Amniotic stem cell (primary cell): ENCODE data around the gene RYR2.
"Not testable (repeated sequence)": the region's sequence is repeated elsewhere in the genome, so short reads cannot be mapped to it uniquely, and the experiment has no call there.

Source experiments
- DNase-seq: peaks from one replicate; lab custom pipeline; 2025; lab: John Stamatoyannopoulos, UW

RYR2 gene

DNA sequence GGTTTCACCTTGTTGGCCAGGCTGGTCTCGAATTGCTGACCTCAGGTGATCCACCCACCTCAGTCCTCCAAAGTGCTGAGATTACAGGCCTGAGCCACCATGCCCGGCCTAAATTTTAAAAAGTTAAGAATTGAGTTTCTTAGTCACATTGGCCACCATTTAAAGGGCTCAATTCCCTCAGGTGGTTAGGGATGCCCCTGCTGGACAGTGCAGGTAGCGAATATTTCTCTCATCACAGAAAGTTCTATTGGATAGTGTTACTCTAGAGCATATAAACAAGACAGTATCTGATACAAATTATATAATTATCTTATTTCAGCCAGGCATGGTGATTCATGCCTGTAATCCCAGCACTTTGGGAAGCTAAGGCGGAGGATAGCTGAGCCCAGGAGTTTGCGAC lies 528.5 kb downstream of the RYR2 start:
- no peak for DNase-seq

DNA sequence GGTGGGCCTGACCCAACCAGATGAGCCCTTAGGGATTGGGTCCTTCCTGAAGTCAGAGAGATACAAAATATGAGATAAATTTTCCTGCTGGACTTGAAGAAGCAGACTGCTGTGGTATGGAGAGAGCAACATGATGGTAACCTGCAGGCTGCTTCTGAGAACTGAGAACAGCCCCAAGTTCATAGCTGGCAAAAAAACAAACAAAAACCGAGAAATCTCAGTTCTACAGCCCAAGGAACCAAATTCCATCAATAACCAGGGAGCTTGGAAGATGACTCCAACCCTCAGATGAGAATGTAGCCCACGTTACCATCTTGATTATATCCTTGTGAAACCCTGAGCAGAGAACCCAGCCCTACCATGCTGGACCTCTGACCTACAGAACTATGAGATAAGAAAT lies 532.6 kb downstream of the RYR2 start:
- DNase-seq, result no peak

DNA sequence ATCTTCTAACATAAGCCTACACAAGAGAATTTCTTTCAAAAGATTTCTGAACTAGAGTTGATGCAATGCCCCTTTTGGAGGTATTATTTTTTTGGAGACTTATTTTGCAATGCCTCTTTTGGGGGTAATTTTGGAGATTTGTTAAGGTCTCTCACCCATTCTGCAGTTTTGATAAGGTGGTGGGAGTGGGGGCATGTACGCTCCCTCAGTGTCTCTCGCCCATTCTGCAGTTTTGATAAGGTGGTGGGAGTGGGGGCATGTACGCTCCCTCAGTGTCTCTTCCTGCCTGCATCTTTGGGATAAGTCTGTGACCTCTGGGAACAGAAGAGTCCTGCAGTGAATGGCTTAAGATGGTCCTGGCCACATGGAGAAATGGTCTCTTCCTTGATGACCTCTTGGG lies 536.6 kb downstream of the RYR2 start:
- no peak for DNase-seq

DNA sequence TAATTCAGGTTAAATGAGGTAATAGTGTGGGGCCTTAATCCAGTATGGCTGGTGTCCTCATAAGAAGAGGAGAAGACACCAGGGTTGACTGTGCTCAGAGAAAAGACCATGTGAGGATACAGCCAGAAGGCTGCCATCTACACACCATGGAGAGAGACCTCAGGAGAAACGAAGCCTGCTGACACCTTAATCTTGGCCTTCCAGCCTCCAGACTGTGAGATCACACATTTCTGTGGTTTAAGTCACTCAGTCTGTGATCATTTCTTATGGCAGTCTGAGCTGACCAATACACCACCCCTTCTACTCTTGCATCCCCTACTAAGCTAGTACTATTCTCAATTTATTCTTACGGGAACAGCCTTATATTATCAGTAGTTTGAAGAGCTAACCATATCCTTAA lies 538.7 kb downstream of the RYR2 start:
- no peak for DNase-seq

DNA sequence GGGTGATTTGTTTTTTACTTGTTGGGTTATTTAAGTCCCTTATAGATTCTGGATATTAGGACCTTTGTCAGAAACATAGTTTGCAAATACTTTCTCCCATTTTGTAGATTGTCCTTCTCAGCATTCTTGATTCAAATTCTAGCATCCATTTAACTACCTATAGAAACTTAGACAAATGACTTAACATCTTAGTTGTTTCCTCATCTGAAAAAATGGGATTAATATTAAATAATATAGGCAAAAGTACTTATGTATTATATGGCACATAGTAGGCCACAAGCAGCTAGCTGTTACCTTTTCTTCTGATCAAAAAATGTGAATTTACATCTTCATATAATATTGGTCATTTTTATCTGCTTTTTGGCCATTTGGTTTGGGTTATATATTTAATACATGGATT lies 541.3 kb downstream of the RYR2 start:
- DNase-seq, result no peak

DNA sequence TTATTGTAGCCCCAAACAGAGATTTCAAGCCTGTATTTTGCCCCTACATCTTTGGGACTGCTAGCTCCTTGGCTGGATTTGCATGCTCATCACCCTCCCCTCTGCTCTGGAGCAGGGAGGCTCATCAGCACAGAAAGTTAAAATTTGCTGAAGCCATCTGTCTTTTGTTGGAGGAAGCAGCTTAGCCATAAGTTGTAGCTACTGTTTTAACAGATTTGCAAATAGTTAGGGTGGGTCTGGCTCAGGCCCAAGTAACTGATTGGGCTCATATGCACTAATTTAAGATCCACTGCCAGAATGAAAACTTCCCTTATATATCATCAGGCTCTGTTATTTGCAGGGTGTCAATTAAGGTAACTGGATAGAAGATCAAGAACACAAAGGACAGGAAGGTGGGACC lies 541.8 kb downstream of the RYR2 start:
- no peak for DNase-seq

DNA sequence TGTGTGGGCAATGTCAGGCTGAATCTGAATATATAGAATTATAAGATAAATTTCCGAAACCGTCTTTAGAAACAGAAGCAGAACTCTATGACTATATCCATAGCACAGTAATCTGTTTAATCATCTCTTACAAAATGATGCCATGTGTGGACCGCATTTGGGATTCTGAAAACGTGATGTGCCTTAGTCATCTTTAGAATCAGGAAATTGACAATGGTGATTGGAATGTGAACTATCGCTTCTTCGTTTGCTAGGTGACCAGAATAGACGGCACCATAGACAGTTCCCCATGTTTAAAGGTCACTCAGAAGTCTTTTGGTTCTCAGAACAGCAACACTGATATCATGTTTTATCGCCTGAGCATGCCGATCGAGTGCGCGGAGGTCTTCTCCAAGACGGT lies 548.4 kb downstream of the RYR2 start:
- no peak for DNase-seq

DNA sequence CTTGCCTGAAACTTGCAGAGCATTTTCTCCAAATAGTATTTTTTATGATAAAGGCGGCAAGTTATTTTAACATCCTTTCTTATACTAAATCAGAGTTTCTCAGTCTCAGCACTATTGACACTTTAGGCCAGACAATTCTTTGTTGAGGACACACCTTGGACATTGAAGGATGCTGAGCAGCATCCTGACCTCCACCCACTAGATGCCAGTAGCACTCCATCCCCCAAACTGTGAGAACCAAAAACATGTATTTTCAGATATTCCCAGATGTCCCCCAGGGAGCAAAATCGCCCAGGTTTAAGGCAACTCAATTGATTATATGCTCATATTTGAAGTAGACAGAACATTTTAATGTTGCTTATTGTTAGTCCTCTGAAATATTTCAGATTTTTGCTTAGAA lies 549.4 kb downstream of the RYR2 start:
- DNase-seq, result no peak

DNA sequence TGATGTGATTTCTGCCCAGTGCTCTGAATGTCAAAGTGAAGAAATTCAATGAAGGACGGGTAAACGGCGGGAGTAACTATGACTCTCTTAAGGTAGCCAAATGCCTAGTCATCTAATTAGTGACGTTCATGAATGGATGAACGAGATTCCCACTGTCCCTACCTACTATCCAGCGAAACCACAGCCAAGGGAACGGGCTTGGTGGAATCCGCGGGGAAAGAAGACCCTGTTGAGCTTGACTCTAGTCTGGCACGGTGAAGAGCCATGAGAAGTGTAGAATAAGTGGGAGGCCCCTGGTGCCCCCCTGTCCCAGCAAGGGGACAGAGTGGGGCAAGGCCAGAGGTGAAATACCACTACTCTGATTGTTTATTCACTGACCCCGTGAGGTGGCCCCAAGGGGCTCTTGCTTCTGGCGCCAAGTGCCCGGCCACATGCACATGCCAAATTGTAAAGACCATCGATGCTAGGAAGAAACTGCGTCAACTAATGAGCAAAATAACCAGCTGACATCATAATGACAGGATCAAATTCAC lies 561.1 kb downstream of the RYR2 start:
- DNase-seq, result not testable (repeated sequence)

DNA sequence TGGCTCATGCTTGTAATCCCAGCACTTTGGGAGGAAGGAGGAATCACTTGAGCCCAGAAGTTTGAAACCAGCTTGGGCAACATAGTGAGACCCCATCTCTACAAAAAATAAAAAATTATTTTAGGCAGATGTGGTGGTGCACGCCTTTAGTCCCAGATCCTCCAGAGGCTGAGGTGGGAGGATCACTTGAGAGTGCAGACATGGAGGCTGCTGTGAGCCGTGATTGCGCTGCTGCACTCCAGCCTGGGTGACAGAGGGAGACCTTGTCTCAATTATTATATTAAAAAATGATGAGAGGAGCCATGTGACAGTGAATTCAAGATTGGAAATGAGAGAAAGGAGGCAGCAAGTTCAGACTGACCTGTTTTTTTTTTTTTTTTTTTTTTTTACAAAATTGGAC lies 566.4 kb downstream of the RYR2 start:
- no peak for DNase-seq

DNA sequence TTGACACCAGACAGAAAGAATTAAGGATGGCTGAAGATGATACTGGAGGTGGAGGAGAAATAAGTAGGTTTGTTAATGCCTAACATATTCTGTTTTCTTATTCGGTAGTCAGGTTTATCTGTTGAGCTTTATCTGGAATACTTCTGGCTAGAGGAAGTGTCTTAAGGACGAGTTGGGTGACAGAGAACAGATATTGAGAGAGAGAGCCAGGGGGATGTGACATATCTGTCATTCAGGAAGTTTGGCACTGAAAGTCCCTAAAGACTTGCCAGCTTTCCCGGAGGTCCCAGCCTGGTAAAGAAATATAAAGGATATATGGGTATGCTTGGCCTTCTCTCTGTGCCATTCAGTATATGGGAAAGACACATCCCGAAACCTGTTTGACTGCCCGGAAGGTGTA lies 568.2 kb downstream of the RYR2 start:
- no peak for DNase-seq

DNA sequence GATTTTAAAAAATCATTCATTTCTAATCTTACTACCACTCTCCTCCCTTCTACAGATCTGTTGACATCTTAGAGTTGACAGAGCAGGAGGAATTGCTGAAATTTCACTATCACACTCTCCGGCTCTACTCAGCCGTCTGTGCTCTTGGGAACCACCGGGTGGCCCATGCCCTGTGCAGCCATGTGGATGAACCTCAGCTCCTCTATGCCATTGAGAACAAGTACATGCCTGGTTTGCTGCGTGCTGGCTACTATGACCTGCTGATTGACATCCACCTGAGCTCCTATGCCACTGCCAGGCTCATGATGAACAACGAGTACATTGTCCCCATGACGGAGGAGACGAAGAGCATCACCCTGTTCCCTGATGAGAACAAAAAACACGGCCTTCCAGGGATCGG lies 572.0 kb downstream of the RYR2 start:
- no peak for DNase-seq

DNA sequence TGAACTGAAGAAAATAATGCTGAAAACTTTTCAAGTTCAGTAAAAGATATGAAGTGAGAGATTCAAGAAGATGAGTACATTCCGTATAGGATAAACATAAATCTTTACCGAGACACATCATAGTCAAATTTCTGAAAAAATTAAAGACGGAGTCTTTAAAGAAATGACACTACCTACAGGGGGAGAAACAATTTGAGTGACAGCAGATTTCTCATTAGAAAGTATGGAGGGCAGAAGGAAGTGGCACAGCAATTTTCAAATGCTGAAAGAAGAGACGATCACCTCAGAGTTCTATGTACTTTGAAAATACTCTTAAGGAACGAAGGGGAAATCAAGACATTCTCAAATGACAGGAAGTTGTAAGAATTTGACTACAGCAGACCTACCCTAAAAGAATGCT lies 577.6 kb downstream of the RYR2 start:
- no peak for DNase-seq

DNA sequence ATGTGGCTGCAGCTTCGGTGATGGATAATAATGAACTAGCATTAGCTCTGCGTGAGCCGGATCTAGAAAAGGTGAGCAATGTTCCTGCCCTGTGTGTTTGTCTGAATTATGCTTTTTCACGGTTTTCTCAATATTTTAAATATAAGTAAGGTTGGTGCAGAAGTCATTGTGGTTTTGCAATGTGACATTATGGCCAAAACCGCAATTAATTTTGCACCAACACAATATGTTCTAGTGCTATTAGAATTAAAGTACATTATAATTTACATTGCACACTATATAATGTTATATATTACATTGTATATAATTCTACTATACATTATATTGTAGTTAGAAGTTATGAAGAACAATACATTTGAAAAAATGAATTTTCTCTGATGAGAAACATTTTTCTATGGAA lies 592.9 kb downstream of the RYR2 start:
- DNase-seq, result no peak

DNA sequence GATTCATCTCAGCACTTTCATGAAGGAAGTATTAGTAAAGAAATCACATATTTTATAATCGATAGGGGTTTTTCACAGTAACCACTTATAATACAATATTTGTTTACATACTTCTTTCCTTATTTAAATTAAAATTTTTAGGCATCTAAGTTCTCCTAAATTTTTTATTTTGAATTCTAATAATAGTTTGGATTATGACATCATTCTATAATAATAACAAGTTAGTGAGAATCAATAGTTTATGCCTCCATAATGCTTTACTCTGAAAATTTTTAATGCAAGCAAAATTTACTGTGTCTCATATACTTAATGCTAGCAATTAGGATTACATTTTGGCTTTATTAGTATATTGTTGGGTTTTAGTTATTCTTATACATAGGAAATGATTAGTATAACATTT lies 596.6 kb downstream of the RYR2 start:
- DNase-seq, result no peak

DNA sequence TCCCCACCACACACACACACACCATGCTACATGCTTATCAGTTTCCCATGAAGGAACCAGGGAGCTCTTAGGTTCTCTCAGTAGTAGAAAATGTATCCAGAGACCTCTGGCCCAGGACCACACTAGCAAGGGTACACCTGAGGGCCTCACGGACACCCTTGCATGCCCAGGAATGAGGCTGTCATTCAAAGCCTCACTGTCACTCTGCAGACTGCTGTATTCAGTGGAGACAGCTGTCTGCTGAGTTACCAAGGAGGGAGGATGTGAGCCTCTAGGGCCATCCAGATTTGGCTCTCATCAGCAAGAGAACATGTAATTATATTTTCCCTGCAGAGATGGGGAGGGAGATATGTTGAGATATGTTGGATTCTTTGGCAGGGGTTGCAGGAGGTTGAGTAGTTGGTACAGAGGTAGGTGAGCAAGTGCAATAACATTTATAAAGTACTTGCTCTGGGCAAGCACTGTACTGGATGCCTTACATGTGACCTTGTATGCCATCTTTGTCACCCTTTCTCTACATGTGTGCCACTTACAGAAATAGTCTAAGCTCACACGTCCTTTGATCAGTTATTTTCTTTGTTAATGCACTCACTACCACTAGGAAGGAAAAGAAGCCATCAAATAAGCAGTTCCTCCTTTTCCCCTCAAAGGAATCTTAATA lies 598.2 kb downstream of the RYR2 start:
- no peak for DNase-seq

DNA sequence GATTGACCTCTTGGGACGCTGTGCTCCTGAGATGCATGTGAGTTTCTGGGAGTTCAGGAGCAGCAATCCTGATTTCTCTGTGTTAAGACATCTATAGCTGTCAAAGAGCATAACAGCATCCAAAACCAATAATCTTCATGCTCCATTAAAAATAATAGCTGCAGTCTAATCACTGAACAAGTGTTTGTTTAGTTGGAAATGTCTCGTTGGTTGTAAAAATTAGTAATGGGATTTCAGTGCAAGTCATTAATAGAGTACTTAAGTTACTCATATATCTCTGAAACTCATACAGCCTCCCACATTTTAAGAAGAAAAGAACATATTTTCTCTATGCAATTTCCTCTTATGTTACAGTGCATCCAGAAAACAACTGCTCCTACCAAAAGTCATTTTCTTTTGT lies 599.0 kb downstream of the RYR2 start:
- no peak for DNase-seq

DNA sequence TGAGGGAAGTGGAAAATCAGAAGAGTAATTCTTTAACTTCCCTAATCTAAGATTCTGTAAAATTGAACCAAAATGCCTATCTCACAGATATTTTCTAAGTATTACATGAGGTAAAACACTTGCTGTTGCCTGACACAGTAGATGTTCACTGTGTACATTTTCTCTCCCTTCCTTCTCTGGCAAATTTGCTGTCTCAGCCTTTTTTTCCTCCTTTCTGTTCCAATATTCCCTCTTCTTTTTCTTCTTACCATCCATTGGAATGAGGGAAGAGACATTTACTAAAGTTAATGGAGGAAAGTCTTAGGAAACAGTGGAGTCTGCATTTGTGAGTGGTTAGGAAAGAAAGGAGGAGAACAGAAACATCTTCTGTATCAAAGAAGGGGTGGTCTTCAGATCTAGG lies 608.8 kb downstream of the RYR2 start:
- DNase-seq, result no peak

DNA sequence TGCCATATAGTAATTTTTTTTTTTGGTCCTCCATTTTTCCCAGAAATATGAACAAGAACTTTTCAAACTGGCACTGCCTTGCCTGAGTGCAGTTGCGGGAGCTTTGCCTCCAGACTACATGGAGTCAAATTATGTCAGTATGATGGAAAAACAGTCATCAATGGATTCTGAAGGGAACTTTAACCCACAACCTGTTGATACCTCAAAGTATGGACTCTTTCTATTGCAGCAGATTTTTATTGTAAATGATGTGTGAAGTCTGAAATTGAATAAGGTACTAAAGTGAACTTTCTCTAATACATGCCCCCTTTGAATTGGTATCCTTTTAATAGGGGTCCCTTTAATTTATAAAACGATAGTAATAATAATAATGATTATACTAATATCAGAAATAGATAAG lies 613.8 kb downstream of the RYR2 start:
- DNase-seq, result no peak

DNA sequence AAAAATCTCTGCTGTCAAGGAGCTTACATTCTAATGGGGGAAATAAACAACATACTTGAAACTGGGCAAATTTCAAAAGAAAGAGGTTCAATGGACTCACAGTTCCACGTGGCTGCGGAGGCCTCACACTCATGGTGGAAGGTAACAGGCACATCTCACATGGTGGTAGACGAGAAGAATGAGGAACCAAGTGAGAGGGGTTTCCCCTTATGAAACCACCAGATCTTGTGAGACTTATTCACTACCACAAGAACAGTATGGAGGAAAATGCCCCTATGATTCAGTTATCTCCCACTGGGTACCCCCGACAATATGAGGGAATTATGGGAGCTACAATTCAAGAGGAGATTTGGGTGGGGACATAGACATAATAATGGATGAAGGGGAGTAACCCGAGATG lies 622.4 kb downstream of the RYR2 start:
- DNase-seq, result no peak

DNA sequence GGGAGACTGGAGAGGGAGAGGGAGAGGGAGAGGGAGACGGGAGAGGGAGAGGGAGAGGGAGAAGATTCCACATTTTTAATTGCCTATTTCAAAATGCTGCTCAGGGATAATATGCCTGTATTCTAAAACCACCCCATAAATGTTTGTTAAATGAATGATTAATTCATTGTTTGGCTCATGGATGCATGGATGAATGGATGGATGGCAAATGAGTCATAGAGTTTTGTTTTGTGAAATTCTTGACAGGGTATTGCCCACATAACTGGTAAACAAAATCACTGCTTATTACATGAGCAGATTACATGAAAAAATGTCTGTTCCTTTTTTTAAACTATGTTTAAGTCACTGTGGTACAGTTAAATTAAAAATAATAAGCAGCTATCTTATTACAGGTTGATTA lies 628.3 kb downstream of the RYR2 start:
- no peak for DNase-seq

DNA sequence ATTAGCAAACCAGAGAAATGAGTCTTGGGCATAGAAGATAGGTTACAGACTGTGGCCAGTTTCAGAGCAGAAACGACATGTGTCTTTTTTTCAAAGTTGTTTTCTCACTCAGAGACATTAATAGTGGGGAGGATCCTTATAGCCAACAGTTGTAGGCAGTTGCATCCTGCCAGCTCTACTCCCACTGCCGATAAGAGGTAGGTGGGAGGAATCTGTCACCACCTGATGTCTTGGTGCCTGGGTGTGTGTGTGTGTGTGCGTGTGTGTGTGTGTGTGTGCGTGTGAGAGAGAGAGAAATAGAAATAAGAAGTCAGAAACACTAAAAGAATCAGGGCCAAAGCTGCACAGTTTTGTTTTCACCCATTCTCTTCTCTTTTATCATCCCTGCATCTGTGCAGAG lies 629.3 kb downstream of the RYR2 start:
- no peak for DNase-seq

DNA sequence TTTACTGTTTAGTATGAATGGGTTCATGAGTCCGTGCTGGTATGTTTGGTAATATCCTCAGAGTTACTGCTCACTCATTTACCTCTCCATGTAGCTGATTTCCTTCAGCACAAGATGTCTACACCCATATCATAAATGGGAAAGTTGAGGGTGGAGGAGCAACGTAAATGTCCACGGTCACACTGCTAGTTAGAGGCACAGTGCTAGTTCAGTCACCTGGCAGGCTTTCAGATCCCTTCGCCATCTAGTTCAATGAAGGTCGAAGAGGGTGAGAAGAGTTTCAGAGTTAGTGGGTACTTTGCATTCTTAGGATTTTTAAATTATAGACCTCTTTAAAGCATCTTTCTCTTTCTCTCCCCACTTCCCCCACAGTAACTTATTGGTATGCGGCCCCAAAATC lies 630.0 kb downstream of the RYR2 start:
- DNase-seq, result no peak

DNA sequence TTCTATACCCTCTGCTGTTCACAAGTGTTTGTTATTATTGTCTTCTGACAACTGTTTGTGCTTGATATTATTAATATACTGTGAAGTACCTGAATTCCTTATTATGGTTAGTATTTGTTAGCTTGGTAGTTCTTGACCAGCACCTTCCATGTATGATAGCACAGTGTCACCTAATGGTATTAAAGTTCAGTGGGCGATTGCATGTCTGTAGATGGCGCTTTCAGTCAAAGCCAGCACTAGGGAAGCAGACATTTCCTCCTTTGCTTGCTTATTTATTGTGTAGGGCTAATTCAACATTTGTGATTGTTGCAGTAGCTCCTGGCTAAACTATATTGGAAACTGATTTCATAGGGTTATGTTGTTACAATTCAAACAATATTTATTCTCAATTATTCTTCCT lies 630.8 kb downstream of the RYR2 start:
- DNase-seq, result no peak

DNA sequence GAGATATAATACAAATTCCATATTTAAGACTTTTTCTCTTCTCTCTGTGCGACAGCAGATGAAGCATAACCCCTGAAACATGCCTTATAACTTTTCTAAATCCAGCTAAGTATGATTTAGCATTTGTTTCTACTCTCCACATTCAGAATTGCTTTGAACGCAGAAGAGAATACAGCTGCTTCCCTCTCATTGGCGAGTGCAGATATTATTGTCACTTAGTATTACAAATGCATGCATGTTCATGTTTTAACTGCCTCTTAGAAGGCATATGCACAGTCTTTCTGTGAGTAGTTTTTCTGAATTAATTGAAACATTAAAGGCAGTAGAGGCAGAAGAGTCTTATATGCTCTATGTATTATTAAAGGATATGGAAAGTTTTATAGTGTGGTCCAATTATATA lies 631.6 kb downstream of the RYR2 start:
- DNase-seq, result no peak
